ENCODE results near the gene GNRH2. TPM values are rescaled to one million over a fixed set of nuclear protein-coding genes. Genes with fewer than 3 reads are reported as not detected.

The GNRH2 gene
- total and polyA plus RNA-seq, 2 experiments from 2014 or later, result not detected

- Histone ChIP-seq H3K36me3 (ENCODE audit: low read depth) (no peaks in the 10 kb centered on the region), H3K4me2 (ENCODE audit: unreplicated experiment) (no peak overlapping the region), H3K4me3 (no peak overlapping the region), H2AFZ (no peak overlapping the region), H3F3A (ENCODE audit: insufficient read depth) (no peaks in the 10 kb centered on the region), H3K4me1 (ENCODE audit: insufficient read depth) (no peaks in the 10 kb centered on the region), H4K20me1 (ENCODE audit: insufficient read depth) (no peaks in the 10 kb centered on the region), H3K9me2 (ENCODE audit: insufficient read depth) (no peaks in the 10 kb centered on the region), H3K27ac (no peak overlapping the region), H3K27me3 (replicated peaks; ENCODE audit: insufficient read depth) (peaks cover 17% of the 10 kb centered on the region; the same call in 1 of the 2 replicates), H3K9ac (no peak overlapping the region), H3K9me3 (ENCODE audit: low read depth) (no peaks in the 10 kb centered on the region), H3K79me2 (ENCODE audit: insufficient read depth) (no peaks in the 10 kb centered on the region)
- DNase-seq, result no peak
- 84 to 92% methylated on average over 7 to 8 of the region's 8 CpGs for WGBS, 2 experiments (ENCODE audit: low coverage in 1 of 2, low lambda C conversion rate in 2 of 2, missing lambda C conversion rate in 2 of 2)
- in situ Hi-C loops (cut with MboI), result no loop called here
- TF ChIP-seq EZH2 (IDR thresholded peaks at IDR 0.05; ENCODE audit: insufficient read depth, poor library complexity, severe bottlenecking) (no peak), EZH2phosphoT487 (IDR thresholded peaks at IDR 0.05; ENCODE audit: insufficient read depth, low read depth) (no peak)
Measured at GRCh38 chr20:3085571-3086072, 42.2 kb downstream of the GNRH2 start.

DNA sequence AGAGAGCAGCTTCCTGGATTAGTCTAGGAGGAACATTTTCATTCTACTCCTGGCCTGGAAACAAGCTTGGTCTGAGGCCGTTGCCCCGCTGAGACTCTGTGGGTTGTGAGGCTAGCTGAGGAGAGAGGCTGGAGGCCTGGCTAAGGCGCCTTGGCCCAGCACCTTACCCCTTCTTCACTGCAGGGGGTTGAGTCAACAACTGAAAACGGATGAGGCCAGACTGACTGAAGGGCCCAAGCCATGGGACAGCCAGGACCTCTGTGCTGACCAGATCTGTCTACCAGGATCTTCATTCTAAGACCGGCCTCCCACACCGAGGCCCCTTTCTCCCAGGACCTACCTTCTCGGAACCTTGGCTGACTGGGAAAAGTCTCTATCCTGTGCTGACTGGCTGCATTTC lies 44.6 kb downstream of the GNRH2 start:
- TF ChIP-seq EZH2 (IDR thresholded peaks at IDR 0.05; ENCODE audit: insufficient read depth, poor library complexity, severe bottlenecking), result no peak
- TF ChIP-seq EZH2phosphoT487 (IDR thresholded peaks at IDR 0.05; ENCODE audit: insufficient read depth, low read depth), result no peak
- no peak overlapping the region for H3K4me3 ChIP-seq
- H3K4me2 ChIP-seq (ENCODE audit: unreplicated experiment), result no peak overlapping the region
- H4K20me1 ChIP-seq (ENCODE audit: insufficient read depth), result no peaks in the 10 kb centered on the region
- no peak overlapping the region for H2AFZ ChIP-seq
- no peaks in the 10 kb centered on the region for H3K79me2 ChIP-seq (ENCODE audit: insufficient read depth)
- no peaks in the 10 kb centered on the region for H3K9me2 ChIP-seq (ENCODE audit: insufficient read depth)
- DNase-seq, result no peak
- H3K9me3 ChIP-seq (ENCODE audit: low read depth), result no peaks in the 10 kb centered on the region
- no peak overlapping the region for H3K27ac ChIP-seq
- 75% methylated on average over 7 of the region's 7 CpGs for WGBS, 2 experiments (ENCODE audit: low coverage in 1 of 2, low lambda C conversion rate in 2 of 2, missing lambda C conversion rate in 2 of 2)
- H3K9ac ChIP-seq, result no peak overlapping the region
- H3K4me1 ChIP-seq (ENCODE audit: insufficient read depth), result no peaks in the 10 kb centered on the region
- in situ Hi-C loops (cut with MboI), result no loop called here
- no peaks in the 10 kb centered on the region for H3K36me3 ChIP-seq (ENCODE audit: low read depth)
- peaks cover 11% of the 10 kb centered on the region; the same call in 1 of the 2 replicates for H3K27me3 ChIP-seq (replicated peaks; ENCODE audit: insufficient read depth)
- H3F3A ChIP-seq (ENCODE audit: insufficient read depth), result no peaks in the 10 kb centered on the region

DNA sequence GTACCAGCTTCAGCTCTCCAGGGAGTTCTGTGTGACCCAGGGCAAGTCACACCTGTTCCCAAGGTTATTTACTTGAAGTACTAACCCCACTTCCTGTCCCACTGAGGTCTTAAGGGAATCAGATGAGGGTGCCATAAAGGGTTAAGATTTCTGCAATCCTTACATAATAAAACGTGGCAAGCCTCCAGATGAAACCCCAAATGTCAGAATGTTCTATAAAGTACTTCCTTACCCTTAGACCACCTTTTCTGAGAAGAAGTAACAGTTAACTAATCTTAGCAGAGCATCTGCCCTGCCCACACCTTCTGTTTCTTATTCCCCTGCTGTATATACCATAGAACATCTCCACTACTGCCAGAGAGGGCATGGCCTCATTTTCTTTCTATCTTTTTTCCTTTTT lies 47.1 kb downstream of the GNRH2 start:
- Histone ChIP-seq H3K79me2 (ENCODE audit: insufficient read depth) (no peaks in the 10 kb centered on the region), H3K4me3 (no peak overlapping the region), H3F3A (ENCODE audit: insufficient read depth) (no peaks in the 10 kb centered on the region), H4K20me1 (ENCODE audit: insufficient read depth) (no peaks in the 10 kb centered on the region), H3K9ac (no peak overlapping the region), H3K4me1 (ENCODE audit: insufficient read depth) (no peaks in the 10 kb centered on the region), H3K27ac (no peak overlapping the region), H3K4me2 (ENCODE audit: unreplicated experiment) (no peak overlapping the region), H3K9me3 (ENCODE audit: low read depth) (no peaks in the 10 kb centered on the region), H3K9me2 (ENCODE audit: insufficient read depth) (no peaks in the 10 kb centered on the region), H2AFZ (no peak overlapping the region), H3K27me3 (replicated peaks; ENCODE audit: insufficient read depth) (peaks cover 4% of the 10 kb centered on the region; the same call in 1 of the 2 replicates), H3K36me3 (ENCODE audit: low read depth) (no peaks in the 10 kb centered on the region)
- TF ChIP-seq EZH2 (IDR thresholded peaks at IDR 0.05; ENCODE audit: insufficient read depth, poor library complexity, severe bottlenecking) (no peak), EZH2phosphoT487 (IDR thresholded peaks at IDR 0.05; ENCODE audit: insufficient read depth, low read depth) (no peak)
- in situ Hi-C loops (cut with MboI), result no loop called here
- 0% methylated on average over 1 of the region's 1 CpG for WGBS, 2 experiments (ENCODE audit: low coverage in 1 of 2, low lambda C conversion rate in 2 of 2, missing lambda C conversion rate in 2 of 2)
- no peak for DNase-seq

DNA sequence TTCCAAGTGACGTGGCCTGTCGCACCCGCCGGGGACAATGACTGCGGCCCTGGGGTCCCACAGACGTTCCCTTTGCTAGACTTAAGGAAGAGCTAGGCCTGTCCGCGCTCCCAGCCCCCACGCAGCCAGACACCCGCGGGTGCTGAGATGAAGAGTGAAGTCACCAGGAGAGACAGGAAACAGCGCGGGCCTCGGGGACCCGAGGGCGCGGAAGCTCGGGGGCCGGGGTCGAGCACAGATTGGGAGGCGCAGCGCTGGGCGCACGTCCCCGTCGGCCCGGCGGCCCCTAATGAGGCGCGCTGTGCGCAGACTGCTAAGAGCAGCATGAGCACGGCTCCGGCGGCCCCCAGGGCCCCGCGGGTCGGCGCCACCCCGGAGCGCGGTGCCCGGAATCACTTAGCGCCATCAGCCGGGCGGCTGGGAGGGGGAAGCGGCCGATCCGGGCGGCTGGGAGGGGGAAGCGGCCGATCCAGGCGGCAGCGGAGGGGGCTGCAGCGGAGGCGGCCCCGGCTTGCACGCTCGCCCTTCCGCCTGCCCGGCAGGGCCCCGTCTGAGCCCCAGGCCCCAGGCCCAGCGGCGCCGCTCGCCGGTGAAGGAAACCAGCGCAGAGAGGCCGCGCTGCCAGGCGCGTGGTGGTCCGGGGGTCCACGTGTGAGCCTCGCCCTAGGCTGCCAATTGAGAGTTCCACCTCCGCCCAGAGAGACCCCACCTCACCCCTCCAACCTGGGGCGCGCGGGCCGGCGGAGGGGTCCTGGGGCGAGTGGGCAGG lies 49.4 kb downstream of the GNRH2 start:
- H3K4me3 ChIP-seq, result peak overlapping the region; percentile 64
- H3K4me2 ChIP-seq (ENCODE audit: unreplicated experiment), result peak overlapping the region; percentile 54
- H4K20me1 ChIP-seq (ENCODE audit: insufficient read depth), result no peaks in the 10 kb centered on the region
- H3F3A ChIP-seq (ENCODE audit: insufficient read depth), result no peaks in the 10 kb centered on the region
- H3K9ac ChIP-seq, result peak overlapping the region; percentile 46; the same call in 1 of the 2 replicates
- peak overlapping the region; percentile 78 for H2AFZ ChIP-seq
- TF ChIP-seq EZH2phosphoT487 (IDR thresholded peaks at IDR 0.05; ENCODE audit: insufficient read depth, low read depth) (no peak), EZH2 (IDR thresholded peaks at IDR 0.05; ENCODE audit: insufficient read depth, poor library complexity, severe bottlenecking) (no peak)
- no peak overlapping the region for H3K27ac ChIP-seq
- no peaks in the 10 kb centered on the region for H3K9me3 ChIP-seq (ENCODE audit: low read depth)
- H3K4me1 ChIP-seq (ENCODE audit: insufficient read depth), result no peaks in the 10 kb centered on the region
- H3K79me2 ChIP-seq (ENCODE audit: insufficient read depth), result no peaks in the 10 kb centered on the region
- H3K36me3 ChIP-seq (ENCODE audit: low read depth), result no peaks in the 10 kb centered on the region
- in situ Hi-C loops (cut with MboI), result no loop called here
- peak; percentile 30 for DNase-seq
- H3K9me2 ChIP-seq (ENCODE audit: insufficient read depth), result no peaks in the 10 kb centered on the region
- peaks cover 4% of the 10 kb centered on the region; the same call in 1 of the 2 replicates for H3K27me3 ChIP-seq (replicated peaks; ENCODE audit: insufficient read depth)
- 17 to 19% methylated on average over 37 to 47 of the region's 81 CpGs for WGBS, 2 experiments (ENCODE audit: low coverage in 1 of 2, low lambda C conversion rate in 2 of 2, missing lambda C conversion rate in 2 of 2)
